HUDEP-2 (cell line): Measurements from ENCODE around the gene FABP2.
"Not testable (repeated sequence)": the region's sequence is repeated elsewhere in the genome, so short reads cannot be mapped to it uniquely, and the experiment has no call there.

Experiments used
- DNase-seq, 76 experiments: peaks; one replicate each; lab custom pipeline; 2025; ENCODE audit not compliant: unreplicated experiment in 76 of 76; lab: John Stamatoyannopoulos, UW

The FABP2 gene

DNA sequence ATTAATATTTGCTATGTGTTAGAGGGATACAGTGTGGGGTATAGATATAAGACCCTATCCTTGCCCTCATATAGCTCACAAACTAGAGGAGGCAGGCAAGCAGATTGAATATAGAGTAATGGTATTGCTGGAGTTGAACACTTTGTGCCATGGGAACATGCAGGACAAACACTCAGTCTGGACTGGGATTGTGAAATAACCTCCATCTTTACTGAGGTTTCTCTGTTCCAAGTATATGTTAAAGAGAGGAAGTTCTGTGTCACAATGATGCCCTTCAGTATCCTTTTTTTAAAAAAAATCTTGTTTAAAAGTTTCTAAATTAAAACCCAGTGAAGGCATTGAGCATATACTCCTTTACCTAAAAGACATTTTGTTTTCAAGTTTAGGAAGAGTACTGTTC lies 8.7 kb downstream of the FABP2 start:
- DNase-seq, result no peak

DNA sequence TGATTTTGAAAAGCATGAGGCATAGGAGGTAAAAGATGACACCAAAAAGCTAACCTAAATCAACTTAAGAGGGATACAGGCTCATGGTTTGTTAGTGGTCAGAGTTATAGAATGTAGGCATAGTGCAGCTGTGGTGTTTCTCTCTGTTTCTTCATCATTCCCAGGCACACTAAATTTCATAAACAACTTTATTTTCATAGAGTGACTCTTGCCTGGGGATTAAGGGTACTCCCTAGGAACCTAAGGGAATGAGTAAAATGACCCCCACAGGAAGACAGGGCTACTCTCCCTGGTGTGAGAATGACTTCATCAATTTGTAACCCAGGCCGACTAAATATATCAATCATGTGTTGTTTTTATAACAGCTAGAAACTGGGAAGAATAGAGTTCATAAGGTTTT lies 11.1 kb downstream of the FABP2 start:
- no peak for DNase-seq

DNA sequence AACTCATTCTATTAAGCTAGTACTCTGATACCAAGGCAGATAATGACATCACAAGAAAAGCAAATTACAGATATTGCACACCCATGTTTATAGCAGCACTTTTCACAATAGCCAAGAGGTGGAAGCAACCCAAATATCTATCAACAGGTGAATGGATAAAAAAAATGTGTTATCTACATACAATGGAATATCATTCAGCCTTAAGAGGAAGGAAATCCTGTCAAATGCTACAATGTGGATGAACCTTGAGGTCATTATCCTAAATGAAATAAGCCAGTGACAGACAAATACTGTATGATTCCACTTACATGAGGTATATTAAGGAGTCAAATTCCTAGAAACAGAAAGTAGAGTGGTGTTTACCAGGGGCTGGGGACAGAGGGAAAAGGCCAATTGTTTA lies 14.3 kb downstream of the FABP2 start:
- DNase-seq, result no peak

DNA sequence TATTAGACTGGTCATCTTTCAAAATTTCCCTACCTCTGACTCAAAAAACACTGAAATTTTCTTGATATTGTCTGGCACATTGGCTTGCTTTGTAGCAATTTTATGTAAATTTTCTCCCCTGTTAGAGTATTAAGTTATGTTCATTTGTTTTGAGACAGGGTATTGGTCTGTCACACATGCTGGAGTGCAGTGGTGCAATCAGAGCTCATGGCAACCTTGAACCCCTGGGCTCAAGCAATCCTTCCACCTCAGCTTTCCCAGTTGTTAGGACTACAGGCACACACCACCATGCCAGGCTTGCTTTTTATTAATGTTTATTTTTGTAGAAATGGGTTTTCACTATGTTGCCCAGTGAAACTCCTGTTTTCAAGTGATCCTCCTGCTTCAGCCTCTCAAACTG lies 17.5 kb downstream of the FABP2 start:
- DNase-seq, result no peak

DNA sequence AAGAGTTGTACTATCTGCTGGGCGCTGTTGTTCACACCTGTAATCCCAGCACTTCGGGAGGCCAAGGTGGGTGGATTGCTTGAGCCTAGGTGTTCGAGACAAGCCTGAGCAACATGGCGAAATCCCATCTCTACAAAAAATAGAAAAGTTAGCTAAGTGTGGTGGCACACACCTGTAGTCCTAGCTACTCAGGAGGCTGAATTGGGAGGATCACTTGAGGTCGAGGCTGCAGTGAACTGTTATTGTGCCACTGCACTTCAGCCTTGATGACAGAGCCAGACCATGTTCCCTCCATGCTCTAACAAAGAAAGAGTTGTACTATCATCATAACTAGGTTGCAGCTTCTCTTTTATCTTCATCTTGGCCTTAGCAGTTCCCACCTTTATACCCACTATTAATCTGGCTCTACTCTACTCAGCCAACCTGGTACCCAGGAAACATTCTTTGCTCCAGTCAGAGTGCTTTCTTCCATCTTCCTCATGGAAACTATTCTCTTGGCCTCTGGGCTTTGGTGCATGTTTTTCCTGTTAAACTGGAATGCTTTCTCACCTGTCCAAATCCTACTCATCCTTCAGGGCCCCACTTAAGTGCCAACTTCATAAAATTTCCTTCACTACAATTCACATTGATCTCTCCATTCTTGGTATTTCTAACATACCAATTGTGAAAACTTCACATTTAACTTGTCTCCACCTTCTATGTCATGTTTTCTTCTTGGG lies 18.2 kb downstream of the FABP2 start:
- DNase-seq, result no peak

DNA sequence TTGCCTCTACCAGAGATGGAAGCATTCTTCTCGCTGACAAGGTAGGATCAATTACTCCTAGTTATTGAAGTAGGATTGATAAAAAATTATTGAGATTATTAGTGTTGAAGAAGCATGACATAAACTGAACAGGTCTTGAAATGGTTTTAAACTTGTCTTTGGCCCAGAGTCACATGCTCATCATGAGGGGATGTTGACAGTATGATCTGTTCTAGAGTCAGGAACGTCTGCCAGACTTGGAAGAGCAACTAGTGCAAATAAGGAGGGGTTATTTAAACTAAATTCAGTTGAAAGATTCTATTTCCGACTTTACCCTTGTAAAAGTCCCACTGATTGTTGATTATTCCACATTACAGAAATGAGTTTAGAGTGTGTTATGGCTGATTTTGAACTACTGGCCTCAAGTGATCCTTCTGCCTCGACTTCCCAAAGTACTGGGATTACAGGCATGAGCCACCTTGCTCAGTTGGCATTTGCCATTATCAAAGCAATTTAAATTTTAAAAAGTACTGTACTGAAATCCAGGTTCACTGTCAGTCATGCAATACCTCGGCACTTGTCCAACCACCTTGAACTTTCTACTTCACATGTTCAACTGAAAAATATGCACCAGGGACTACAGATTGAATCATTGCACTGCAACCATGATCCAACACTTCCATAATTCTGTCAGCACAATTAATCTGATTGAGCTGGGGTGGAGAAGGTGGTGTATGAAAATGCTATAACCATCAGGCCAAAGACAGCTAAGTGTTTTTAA lies 19.7 kb downstream of the FABP2 start:
- no peak for DNase-seq

DNA sequence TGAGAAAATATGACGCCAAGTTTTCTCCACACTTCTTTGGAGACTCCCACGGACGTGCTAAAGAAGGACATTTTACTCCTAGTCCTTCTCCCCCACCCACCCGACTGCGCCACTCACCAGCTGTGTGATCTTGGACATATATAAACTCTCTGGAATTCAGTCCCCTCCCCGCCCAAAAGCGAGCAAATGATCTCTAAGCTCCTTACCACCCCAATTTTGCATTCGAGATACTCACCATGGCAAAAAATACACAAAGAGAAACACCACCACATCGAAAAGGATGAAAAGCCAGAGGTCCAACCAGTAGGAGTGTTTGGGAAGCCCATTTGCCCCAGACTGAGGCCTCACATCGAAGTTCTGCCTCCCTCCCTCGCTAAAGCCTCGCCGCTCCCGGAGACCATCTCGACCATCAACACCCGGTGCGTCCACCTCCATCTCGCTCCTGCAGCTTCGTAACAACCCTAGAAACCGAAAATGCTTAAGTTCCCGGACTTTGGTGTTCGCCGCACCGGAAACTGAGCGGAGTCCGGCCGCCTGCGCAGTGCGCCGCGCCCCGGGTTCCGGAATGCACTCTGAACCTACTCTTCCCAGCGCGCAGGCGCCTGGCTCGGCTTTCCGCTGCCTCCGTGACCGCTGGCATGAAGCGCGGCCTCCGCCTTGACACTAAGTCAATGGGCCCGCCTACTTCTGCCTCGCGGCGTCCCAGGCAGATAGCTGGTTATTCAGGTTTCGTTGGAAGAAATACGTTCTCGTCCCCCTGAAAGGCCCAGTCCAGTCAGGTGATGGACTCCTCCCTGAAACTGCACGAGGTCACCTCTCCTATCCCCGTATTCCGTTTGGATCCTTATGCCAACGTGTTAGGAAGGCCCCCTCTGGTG lies 21.6 kb downstream of the FABP2 start:
- no peak for DNase-seq

DNA sequence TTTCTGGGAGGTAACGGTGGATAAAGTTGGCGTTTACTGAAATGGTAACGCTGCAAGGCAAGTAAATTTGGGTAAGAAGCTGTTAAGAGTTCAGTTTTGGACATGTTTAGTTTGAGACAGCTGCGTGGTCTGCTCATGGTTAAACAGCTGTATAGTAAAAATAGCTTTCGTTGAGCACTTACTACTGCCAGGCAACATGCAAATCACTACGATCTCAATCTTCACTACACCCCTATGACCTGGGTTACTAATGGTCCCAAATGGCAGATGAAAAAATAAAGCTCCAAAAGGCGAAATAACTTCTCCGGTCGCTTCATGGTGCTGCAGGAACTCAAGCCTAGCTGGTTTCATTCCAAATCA lies 22.2 kb downstream of the FABP2 start:
- no peak for DNase-seq

DNA sequence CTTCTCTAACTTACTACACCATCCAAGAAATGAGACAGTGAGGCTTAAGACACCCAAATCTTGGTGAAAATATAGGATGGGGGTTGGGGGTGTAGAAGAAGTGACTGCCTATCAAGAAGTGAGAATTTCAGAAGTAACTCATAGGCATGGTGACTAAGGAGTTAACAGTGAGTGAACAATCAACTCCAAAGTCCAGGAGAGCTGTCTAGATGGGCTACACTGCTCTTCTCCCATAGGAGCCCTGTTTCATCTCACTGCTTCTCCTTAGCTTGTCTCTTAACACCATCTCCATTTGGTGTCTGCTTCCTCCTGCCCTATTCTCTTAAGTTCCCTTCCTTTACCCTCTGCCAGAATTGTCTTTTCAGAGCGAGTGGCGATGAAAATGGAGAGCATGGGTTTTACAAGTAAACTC lies 22.7 kb downstream of the FABP2 start:
- no peak for DNase-seq

DNA sequence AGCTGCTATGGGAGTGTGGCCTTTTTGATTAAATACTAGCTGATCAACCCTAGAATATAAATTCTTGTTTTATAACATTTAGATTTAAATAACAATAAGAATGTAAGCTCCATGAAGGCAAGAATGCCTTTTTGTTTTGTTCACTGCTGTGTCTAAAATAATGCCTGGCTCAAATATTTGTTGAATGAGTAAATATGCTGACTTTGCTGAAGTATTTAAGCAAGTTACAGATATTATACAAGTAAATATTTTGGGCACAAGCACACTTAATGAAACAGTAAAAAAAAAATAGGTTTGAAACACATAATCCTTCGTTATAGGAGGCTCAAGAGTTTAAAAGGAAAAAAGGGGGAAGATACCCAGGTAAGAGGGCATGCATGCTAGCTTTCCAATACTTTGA lies 24.1 kb downstream of the FABP2 start:
- no peak for DNase-seq

DNA sequence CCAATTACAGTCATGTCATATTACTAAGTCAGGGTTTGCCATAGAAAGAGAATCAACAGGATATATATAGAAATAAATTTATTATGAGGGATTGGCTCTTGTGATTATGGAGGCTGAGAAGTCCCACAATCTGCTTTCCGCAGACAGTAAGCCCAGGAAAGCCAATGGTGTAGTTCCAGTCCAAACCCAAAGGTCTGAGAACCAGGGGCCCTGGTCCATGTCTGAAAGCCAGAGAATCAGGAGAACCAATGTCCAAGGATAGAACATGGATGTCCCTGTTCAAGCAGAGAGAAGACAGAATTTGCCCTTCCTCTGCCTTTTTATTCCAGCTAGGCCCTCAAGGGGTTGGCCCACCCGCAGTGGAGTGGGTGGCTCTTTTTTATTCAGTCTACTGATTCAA lies 25.6 kb downstream of the FABP2 start:
- DNase-seq, result no peak

DNA sequence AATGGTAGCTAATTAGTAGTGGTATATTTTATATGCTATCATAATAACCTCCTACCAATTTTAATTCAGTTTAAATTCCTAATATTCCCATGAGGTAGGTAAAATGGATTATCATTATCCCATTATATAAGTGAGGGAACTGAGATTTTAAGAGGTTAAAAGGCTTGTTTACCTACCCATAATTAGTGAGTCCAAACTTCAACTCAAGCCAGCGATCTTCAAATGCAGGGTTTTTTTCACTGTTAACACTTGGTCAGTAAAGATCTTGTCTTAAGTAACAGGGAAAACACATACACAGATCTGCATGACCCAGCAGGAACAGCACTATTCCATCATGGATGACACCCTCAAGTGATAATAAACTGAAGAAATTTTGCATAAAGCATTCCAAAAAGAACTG lies 31.3 kb downstream of the FABP2 start:
- no peak for DNase-seq

DNA sequence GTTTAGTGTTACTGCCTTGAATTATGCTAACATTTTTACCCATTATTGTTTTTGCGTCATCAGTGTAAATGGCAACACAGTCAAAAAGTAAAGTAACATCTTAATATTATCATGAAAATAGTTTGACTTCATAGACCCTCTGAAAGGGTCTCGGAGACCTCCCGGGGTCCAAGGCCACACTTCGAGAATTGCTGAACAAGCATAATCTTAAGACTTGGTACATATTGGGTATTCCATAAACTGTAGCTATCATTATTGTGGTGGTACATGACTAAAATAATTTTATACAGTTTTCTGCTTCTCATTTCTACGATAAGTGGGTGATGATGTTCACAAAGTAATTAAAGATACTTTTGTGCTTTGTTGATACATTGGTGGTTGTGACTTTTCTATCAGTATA lies 32.6 kb downstream of the FABP2 start:
- DNase-seq, result no peak

DNA sequence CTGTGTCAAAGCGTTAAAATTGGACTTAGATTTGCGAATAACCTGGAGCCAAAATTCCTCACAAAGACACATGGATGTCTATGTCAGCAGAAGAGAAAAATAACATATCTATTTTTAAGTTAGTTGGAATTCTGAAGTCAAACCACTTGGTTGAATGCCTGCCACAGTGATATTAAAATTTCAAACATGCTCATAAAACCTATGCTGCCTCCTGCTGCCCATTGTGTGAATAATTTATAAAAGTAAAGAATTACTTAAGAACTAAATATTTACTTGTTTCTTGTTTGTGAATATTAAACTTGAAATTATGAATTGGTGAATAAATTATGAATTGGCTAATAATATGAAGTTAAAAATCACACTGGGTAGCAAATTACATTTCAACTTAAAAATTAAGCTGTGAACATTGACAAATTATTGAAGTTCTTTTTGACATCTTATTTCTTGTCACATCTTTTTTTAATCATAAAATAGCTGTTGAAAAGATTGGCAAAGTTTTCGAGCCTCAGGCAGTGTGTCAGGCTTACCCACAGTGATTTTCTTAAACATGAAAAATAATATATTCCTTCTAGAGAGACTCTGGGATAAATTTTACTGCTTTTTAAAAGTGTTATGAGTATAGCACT lies 35.4 kb downstream of the FABP2 start:
- no peak for DNase-seq

DNA sequence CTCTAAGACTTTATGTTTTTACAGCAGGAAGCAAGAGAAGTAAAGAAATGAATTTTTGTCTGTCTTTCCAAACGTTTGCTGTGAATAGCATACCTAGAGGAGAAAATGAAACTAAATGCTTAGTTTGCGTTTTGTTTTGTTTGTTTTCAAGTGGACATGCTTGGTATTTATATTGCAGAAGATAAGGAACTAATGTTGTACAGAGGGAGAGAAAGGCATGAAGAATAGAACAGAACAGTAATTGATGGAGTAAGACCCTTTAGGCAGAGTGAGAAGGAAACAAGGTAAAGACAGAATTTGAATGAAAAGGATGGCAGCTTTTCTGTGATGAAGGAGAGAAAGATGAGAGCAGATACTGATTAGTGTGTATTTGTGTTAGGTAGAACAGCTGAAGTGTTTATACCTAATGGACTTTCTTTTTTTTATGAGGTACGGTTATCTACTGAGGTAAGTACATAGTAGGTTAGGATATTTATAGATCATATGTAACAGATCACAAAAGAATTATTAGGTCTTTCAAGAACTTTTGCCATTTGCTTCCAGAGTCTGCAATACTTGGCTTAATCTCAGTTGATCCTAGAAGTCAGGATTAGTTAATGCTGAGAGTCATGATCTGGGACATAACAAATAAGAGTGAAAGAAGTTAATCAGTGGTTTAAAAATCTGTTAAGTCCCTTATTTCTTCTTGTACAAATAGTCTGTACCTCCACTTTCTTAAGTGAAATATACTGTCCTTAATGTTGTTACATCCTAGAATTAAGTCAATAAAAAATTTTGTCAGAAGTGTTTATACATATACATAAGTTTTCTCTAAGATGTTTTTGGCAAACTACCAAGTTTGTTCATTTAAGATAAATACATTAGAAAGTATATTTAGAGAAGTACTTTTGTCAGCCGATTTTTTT lies 36.8 kb downstream of the FABP2 start:
- DNase-seq, result no peak

DNA sequence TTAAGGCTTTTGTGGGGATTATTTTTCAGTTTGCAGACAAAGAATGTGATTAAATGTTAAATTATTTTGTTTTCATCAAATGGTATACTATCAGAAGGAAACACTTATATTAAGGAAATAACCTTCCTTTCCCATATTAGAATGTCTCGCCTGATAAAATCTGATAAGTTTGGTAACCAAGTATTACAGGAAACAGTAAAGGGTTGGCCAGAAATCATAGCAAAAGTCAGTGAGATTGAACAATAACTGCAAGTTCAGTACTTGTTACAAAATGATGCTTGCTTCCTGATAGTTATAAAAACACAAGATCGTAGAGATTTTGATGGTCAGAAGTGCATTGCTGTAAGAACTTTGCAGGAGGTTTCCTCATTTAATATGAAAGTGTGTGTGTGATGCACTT lies 40.5 kb downstream of the FABP2 start:
- DNase-seq, result no peak

DNA sequence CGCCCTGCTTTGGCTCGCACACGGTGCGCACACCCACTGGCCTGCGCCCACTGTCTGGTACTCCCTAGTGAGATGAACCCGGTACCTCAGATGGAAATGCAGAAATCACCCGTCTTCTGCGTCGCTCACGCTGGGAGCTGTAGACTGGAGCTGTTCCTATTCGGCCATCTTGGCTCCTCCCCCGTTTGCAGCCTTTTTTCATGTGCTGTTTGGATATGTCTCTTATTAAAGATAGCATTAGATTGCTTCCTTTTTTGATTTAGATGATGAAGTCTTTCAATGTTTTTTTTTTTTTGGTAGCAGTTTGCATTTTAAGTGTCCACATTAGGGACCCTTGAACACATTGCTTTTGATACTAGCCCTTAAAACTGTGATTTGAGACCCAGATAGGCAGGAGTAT lies 42.0 kb downstream of the FABP2 start:
- DNase-seq, result not testable (repeated sequence)

DNA sequence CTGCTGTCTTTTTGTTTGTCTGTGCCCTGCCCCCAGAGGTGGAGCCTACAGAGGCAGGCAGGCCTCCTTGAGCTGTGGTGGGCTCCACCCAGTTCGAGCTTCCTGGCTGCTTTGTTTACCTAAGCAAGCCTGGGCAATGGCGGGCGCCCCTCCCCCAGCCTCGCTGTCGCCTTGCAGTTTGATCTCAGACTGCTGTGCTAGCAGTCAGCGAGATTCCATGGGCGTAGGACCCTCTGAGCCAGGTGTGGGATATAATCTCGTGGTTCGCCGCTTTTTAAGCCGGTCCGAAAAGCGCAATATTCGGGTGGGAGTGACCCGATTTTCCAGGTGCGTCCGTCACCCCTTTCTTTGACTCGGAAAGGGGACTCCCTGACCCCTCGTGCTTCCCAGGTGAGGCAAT lies 42.4 kb downstream of the FABP2 start:
- DNase-seq, result not testable (repeated sequence)

DNA sequence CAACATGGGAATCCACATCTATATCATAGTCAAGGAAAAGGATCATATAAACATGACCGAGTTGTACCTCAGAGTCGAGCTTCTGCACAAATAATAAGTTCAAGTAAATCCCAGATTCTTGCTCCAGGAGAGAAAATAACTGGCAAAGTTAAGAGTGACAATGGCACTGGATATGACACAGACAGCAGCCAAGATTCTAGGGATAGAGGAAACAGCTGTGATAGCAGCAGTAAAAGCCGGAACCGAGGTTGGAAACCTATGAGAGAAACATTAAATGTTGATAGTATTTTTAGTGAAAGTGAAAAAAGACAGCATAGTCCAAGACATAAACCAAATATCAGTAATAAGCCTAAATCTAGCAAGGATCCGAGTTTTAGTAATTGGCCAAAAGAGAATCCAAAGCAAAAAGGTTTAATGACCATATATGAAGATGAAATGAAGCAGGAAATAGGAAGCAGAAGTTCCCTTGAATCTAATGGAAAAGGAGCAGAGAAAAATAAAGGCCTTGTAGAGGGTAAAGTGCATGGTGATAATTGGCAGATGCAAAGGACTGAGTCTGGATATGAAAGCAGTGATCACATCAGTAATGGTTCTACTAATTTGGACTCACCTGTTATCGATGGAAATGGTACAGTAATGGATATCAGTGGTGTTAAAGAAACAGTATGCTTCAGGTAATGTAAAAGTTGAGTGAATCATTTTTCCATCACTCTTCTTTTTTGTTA lies 50.4 kb downstream of the FABP2 start:
- no peak for DNase-seq
